Muscle of arm (tissue), 14 donors: ENCODE measurements around the gene OR10H2. TPM values are rescaled to one million over a fixed set of nuclear protein-coding genes. Genes with fewer than 3 reads are reported as not detected.
"Not testable (repeated sequence)": the region's sequence is repeated elsewhere in the genome, so short reads cannot be mapped to it uniquely, and the experiment has no call there.

ENCODE experiments used
- DNase-seq: peaks from one replicate; pipeline ENCODE4 v3.0.0-alpha.2; 2013
- long read RNA-seq, 11 donors: transcript quantifications; one replicate each; lab custom pipeline, GENCODE V29; 2026
- polyA plus RNA-seq, 12 donors: library from polyadenylated mRNA; unstranded; fragments of 120-200 nt; gene quantifications; one replicate each; pipeline ENCODE4 v1.2.1, GENCODE V29; 2013; ENCODE audit not compliant: insufficient read length in 12 of 12

The OR10H2 gene, protein sequence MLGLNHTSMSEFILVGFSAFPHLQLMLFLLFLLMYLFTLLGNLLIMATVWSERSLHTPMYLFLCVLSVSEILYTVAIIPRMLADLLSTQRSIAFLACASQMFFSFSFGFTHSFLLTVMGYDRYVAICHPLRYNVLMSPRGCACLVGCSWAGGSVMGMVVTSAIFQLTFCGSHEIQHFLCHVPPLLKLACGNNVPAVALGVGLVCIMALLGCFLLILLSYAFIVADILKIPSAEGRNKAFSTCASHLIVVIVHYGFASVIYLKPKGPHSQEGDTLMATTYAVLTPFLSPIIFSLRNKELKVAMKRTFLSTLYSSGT
- polyA plus RNA-seq: not detected
- long read RNA-seq, donor 1: 0 reads
- long read RNA-seq, donor 2: 0 reads
- long read RNA-seq, donor 3: 0 reads
- long read RNA-seq, donor 4: 0 reads
- long read RNA-seq, donor 5: 0 reads
- long read RNA-seq, donor 6: 0 reads
- long read RNA-seq, donor 7: 0 reads
- long read RNA-seq, donor 8: 0 reads
- long read RNA-seq, donor 9: 0 reads
- long read RNA-seq, donor 10: 0 reads
- long read RNA-seq, donor 11: 0 reads

DNA sequence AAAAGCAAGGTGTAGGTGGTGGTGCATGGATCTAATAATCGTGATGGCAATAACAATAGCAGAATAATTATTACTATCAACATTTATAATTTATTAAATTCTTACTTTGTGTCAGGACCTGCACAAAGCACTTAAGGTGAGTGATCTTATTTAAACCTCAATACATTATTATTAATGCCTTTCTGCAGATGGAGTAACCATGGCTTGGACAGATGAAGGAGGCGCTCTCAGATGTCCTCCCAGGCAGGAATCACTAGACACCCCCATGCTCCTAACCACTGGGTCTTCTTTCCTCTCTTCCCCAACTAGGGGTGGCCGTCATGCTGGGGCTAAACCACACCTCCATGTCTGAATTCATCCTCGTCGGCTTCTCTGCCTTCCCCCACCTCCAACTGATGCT, at the start of gene OR10H2:
OR10H2 (plus strand) TSS at position 301 of the 400 bp plus-strand sequence; CDS start at position 321, 20 bp downstream.
- no peak for DNase-seq

DNA sequence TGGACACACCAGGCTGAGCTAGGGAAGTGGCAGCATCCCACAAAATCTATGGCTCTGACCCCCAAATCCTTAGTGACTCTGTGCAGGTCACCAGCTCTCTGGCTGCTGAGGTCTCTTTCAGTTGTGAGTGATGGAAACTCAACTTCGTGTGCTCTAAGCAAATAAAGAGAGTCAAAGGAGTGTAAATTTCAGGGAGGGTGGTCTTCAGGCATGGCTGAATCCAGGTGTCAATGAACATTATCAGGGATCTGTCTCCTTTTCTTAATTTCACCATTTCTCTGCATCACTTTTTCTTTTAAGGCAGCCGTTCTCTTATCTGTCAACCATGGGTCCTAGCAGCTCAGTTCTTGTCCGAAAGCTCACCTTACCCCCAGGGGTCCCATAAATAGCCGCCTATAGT, 48.7 kb upstream of the OR10H2 start:
- DNase-seq: no peak

DNA sequence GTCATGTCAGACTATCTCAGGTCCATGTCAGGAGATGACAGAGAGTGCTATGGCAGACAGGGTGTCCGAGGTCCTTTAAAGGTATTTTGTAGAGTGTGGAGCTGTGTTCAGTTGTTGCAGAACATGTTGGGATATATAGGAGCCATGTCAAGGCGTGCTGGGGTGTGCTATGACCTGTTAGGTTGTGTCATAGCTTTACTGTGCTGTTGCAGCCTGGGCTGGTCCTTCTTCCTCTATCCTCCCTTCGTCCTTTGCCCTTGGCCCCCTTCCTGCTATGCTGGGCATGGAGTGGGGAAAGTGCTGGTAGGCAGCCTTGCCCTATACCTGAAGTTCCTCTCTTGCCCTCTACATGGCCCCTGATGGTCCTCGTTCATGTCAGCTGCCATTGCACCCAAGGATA, 48.0 kb upstream of the OR10H2 start:
- not testable (repeated sequence) for DNase-seq

DNA sequence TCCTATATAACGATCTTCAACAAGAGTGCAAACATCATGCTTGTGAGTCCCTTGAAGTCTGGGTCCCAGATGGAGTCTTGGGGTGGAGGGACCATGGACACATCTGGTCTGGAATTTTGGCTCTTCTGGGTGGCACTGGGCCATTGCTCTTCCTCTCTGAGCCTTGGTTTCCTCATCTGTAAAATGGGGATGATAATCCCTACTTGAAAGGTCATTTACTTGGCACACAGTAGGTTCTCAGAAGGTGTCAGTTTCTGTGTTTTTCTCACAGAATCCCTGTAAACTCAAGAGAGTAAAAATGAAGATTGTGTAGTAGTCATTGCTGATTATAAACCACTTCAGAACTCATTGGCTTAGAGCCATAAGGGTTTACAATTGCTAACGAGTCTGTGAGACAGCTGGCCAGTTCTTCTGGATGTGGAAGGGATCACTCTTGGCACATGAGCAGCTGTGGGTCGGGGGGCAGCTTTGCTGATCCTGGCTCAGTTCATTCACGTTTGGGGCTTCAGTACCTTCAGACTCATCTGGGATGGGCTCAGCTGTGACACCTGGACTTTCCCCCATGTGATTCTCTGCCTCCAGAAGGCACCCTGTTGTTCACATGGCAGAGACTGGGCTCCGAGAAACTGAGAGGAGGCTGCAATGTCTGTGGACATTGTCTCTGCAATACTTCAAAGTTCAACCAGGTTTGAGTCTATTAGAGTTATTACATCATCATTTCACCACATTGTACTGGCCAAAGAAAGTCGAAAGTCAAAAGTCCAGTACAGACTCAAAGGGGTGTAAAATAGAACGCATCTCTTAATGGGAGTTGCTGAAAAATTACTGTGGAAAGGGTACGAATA, 47.1 kb upstream of the OR10H2 start:
- DNase-seq: no peak

DNA sequence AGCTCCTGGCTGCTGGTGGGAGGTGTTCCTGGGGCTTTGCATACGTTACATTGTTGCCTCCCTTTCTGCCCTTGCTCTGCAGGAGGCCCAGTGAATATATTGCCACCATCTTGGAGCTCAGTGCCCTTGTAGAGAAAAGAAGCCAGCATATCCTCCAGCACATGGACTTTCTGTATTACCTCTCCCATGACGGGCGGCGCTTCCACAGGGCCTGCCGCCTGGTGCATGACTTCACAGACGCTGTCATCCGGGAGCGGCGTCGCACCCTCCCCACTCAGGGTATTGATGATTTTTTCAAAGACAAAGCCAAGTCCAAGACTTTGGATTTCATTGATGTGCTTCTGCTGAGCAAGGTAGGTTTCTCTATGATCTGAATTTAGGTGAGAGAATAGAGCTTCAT, 44.4 kb upstream of the OR10H2 start:
- DNase-seq: no peak

DNA sequence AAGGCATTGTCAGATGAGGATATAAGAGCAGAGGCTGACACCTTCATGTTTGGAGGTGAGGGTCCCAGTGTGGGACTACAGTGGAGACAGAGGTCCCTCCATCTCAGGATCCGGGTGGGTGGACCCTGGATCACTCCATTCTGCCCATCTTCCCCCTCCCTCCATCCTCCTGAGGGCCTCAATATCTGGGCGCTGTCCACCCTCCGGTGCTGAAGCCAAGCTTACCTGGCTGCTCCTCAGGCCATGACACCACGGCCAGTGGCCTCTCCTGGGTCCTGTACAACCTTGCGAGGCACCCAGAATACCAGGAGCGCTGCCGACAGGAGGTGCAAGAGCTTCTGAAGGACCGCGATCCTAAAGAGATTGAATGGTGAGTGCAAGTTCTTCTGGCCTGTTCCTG, 43.0 kb upstream of the OR10H2 start:
- DNase-seq: no peak

DNA sequence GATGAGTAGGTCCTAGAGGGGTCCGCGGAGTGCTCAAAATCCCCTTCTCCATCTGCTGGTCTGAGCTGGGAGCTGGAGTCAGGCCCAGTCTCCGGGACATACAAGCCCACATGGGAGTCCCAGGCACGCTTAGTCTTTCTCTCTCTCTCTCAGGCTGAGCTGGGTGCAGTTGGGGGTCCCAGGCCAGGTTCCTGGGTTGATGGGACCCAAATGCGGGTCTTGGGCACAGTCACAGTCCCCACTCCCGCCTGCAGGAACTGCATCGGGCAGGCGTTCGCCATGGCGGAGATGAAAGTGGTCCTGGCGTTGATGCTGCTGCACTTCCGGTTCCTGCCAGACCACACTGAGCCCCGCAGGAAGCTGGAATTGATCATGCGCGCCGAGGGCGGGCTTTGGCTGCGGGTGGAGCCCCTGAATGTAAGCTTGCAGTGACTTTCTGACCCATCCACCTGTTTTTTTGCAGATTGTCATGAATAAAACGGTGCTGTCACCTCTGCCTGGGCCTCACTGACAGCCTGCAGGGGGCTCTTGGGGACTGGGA, 31.1 kb upstream of the OR10H2 start:
- DNase-seq: no peak

DNA sequence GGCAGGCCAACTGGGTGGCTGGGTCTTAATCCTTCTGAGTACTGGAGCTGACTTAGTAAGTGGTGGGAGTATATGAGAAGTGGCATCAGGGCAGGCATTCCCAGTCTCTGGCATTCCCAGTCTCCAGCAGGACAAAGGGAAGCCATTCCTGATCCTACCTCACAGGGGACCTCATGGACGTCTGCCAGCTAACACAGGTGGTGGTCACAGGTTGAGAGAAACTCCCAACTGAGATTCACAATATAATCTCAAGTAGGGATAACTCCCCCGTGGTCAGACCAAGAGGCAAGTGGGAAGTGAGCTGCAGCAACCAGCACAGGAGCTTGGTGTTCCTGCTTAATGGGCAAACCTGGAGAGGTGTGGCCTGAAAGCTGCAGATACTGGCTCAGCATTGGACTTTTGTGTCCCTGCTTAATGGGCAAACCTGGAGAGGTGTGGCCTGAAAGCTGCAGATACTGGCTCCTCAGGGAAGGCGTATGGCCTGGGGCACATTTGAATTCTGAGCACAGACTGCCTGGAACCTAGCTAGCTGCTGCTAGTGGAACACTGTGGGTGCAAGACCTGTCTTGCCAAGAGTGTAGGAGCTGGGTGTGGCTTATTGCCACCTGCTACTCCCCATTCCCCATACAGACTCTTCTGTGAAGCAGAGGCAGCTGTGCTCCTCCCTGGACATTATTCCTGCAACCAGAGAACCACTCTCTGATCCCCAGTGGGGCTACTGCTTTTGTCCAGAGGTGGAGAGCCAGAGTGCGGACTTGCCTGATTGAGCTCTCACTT, 25.9 kb upstream of the OR10H2 start:
- DNase-seq: no peak

DNA sequence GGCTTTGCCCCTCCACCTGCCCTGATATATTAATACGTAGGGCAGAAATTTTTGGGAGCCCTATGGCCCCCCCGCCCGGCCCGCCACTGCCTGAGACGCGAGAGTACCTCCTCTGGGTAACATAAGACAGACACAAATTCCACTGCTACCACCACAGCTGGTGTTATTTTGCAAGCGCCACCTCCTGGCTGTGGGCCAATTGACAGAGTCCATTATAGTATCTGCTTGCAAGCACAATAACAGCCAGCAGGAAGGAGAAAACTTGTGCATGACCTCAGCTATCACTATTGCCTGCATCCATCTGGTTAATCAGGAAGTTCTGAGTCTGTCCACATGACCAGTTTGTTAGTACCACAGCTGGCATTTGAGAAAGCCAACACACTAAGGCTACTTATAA, 25.3 kb upstream of the OR10H2 start:
- DNase-seq: peak; percentile 52

DNA sequence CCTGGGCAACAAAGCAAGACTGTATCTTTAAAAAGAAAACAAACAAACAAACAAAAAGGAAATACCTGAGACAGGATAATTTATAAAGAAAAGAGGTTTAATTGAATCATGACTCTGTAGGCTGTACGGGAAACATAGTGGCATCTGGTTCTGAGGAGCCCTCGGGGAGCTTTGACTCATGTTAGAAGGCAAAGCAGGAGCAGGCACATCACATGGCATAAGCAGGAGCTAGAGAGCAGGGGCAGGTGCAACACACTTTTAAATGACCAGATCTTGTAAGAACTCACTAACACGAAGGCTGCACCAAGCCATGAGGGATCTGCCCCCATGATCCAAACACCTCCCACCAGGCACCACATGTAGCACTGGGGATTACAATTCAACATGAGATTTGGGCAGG, 13.2 kb upstream of the OR10H2 start:
- no peak for DNase-seq

DNA sequence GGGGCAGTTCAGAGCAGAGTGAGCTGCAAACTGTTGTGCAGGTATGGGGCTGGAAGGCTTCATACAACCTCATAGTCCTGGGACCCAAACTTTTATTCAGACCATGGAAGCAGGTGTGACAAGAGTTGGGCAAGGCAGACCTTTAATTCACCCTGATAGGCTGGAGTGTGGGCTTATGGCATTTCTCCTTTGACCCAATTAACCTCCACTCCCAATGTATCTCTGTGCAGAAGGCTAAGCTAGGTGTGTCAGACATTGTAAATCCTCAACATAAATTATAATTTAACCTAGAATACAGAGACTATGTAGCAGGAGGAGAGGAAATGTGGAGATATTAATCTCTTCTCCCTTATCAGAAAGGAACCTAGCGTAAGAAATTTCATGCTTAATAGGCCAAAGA, 12.2 kb upstream of the OR10H2 start:
- DNase-seq: no peak

DNA sequence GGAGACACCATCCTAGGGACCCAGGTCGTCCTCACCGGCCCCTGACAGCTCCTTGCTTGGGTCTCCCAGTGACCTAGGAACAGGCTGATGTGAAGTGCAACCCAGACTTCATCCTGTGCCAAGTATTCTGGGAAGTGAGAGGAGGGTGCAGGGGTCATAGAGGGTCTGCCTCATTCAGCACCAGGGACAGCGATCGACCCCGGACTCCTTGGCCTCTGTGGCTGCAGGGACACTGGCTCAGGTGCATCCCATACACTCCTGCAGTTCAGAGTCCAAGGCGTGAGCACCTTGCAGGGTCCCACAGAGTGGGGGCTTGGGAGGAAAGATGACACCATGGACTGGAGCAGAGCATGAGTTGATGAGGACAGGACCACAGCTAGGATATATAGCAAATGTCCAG, 10.0 kb upstream of the OR10H2 start:
- DNase-seq: no peak

DNA sequence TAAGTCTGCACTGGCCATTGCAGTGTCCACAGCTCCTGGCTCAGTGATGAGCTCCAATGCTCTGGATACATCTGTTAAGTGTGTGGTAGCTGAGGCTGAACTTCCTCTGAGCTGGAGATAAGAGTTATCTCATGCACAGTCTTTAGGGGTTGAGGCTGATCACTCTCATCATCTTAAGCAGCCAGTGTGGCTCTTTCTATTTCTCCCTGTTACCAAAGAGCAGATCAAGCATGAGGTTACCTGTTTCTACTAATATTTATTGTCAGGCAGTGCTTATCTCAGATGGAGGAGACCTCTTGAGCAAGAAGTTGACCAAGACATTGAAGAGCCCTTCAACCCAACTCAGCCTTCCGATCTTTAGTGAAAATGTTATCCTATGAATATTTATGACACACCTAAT, 6.6 kb upstream of the OR10H2 start:
- DNase-seq: no peak

DNA sequence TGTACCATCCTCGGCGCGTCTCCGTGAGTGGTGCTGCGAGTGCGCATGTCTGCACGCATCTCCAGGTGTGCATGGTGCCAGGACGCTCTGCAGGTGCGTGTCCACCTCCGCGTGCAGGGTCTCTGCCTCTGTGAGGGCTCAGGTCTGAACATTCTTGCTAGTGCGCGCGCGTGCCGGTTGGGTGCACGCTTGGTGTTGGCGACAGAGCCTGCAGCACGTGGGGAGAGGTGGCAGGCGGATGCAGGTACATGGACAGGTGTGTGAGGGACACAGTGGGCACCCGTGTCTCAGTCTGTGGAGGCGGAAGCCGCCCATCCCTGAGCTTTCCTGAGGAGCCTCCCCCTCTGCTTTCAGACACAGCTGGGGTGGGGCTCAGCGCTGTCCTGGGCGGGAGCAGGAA, 4.9 kb upstream of the OR10H2 start:
- no peak for DNase-seq

DNA sequence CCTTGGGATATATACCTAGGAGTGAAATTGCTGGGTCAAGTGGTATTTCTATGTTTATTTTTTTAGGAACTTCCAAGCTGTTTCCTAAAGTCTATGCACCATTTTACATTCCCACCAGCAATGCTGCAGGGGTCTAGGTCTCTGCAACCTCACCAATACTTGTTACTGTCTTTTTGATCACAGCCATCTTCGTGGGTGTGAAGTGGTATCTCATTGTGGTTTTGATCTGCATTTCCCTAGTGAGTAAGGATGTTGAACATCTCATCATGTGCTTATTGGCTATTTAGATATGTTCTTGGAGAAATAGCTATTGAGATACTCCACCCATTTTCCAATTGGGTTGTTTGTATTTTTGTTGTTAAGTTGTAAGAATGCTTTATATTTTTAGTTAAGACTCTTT, 2.7 kb downstream of the OR10H2 start:
- DNase-seq: no peak

DNA sequence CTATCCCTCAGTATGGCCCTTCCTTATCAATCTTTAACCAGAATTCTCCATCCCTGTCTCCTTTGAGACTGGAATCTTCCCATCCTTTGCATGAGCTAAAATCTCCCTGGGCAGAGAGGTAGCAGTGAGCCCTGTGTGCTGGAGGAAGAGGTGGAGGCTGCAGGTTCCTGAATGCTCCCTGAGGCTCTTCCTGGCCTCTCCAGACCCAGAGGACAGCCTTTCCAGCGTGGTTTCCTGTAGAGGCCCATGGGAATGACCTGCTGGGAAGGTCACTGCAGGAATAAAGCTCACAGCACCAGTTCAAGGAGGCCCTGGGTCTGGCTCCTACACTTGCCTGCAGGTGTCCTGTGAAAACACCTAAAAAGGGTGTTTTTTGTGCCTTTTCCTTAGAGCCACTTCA, 4.6 kb downstream of the OR10H2 start:
- DNase-seq: no peak

DNA sequence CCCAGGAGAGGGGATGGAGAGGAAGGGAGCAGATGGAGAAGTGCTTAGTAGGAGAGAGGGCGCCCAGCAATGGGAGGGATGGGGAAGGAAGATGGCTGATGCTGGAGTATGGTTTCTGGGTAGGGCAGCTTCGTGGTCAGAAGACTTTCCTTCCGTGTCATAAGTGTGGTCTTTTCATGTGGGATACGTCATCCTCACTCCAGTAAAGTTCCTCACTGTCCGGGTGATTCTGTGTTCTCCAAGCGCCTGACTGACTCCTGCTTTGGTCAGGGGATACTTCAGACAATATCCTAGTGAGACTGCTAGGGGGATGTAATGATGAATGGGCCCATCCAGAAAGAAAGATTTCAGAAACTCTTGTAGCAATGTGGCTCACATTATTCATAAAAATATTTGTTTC, 6.1 kb downstream of the OR10H2 start:
- DNase-seq: no peak

DNA sequence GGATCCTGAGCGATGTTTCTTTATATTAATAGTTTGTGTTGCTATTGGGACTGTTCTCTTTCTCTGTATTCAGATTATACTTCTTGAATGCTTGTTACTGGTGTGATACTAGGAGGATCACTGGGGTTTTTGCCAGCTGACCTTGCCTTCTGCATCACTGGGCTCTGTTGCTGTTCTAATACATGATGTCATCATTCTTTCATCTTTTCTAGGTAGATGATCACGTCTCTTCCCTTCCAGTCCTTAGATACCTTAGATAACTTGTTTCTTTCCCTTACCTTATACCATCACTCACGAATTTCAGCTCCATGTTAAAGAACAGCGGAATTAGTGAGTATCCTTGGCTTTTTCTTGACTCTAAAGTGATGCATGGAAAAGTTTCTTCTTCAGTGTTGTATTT, 9.9 kb downstream of the OR10H2 start, which contains the start of gene OR10H3:
OR10H3 (plus strand) TSS at position 264 of the 400 bp plus-strand sequence. CDS start 3,408 bp downstream, outside the sequence.
- no peak for DNase-seq

DNA sequence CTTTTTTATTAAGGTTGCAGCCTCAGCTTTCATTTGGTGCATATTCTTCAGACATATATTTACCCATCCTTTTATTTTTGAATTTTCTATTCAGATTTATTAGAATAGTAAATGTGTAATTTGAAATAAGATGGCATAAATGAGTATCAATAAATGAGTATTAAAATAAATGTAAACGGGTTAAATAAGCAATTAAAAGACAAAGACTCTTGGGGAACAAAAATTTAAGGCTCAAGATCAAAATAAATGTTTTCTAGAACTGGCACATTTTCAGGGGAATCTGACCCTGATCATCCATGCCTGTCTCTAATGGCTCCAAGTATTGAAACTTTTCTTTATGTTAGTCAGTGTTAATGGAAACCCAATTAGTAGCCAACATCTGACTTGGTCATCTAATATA, 13.0 kb downstream of the OR10H2 start:
- DNase-seq: no peak

DNA sequence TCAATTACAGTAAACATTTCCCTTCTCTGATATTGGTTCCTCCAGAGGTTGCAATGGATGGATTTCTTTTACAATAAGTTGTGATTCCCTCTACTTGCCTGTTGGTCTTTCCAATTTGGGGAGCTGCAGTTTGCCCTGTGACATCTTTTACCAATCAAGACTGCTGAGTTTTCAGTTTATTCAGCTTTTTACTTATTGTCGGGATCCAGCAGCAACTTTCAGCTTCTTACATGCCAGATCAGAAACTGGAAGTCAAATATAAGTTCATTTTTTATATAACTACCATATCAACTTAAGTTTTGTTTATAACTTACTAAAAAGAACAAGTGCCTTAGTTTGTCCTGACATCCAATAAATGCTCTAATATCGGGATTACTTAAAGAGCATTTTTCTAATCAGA, 20.4 kb downstream of the OR10H2 start:
- no peak for DNase-seq

DNA sequence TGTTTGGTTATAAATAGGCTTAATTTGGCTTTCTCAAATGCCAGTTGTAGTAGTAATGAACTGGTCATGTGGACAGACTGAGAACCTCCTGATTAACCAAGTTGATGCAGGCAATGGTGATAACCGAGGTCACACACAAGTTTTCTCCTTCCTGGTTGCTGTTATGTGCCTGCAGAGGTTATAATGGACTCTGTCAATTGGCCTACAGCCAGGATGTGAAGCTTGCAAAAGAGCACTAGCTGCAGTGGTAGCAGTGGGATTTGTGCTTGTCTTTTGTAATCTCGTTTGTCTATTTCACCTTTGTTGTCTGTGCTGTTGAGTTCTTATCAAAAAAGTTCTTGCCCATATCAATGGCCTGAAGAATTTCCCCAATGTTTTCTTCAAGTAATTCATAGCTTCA, 30.6 kb downstream of the OR10H2 start:
- DNase-seq: no peak
